ENCODE measurements around the gene IL1RAPL2.

The IL1RAPL2 gene

DNA sequence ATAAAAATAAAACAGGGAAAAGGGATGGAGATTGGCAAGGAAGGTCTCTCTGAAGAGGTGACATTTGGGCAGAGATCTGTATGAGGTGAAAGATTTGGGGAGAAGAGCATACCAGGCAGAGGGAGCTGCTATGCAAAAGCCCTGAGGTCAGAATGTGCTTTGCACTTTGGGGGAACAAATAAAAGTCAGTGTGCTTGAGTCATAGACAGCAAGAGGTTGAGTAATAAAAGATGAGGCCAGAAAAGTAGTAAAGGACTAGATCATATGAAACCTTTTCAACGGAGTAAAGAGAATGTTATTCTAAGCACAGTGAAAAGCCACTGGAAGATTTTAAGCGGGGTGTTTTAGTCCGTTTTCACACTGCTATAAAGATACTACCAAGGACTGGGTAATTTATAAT lies 731.0 kb downstream of the IL1RAPL2 start:
- no peak for DNase-seq

DNA sequence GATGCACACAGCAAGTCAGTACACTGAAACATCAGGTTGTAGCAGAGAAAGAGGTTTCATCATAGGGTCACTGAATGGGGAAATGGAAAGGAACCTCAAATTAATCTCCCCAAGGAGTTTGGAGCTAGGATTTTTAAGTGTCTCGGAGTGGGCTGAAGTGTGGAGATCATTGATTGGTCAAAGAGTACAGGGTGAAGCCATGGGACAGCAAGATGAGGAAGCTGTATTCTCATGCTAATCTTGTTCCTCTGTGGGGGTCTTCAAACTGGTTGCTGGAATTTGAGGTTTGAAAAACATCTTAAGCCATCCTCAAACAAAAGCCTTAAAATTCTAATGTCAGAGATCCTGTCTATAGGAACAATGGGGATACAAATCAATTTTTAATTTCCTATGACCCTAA lies 733.3 kb downstream of the IL1RAPL2 start:
- DNase-seq, result no peak

DNA sequence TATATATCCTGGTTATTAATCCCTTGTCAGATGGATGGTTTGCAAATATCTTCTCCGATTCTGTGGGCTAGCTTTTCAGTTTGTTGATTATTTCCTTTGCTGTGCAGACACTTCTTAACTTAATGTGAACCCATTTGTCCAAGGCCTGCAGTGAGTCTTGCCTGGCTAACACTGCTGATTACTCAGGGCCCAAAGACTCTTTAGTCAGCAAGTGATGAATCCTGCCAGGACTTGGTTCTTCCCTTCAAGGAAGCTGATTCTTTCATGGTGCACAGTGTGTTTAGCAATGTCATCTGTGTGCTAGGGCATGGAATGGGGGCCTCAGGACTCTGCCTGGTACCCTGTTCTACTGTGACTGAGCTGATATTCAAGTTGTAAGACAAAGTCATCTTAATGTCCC lies 736.2 kb downstream of the IL1RAPL2 start:
- no peak for DNase-seq

DNA sequence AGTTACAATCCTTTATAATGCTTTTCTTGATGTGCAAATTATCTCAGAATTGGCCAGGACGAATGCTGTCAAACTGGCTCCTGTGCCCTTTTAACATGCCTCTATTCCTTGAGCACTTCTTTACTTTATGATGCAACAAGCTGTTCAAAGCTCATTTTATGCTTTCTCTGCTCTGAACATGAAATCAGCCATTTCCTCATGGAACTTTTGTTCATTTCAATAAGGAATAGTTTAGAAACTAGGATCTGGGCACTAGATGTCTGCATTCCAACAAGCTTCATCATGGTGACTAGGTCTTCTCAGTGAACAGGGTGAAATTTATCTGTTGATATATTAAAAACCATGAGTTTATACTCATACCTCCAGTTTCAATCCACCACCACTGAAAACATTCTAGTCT lies 741.8 kb downstream of the IL1RAPL2 start:
- no peak for DNase-seq

DNA sequence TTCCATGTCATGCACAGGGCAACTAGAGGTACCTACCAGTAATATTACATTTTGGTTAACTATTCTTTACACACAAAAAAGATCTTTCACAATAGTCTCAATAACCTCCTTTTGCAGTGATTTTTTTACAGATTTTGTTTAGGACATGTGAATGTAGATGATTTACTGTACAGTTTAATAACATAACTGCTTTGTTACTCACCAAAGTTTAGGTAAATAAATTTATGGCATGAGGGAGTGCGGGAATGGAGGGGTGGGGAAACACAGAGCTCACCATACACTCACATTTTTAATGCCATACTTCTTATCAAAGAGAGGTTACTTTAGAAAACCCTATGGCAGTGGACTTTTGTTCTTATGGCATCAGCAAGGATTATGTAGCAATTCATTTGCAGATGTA lies 747.6 kb downstream of the IL1RAPL2 start:
- no peak for DNase-seq

DNA sequence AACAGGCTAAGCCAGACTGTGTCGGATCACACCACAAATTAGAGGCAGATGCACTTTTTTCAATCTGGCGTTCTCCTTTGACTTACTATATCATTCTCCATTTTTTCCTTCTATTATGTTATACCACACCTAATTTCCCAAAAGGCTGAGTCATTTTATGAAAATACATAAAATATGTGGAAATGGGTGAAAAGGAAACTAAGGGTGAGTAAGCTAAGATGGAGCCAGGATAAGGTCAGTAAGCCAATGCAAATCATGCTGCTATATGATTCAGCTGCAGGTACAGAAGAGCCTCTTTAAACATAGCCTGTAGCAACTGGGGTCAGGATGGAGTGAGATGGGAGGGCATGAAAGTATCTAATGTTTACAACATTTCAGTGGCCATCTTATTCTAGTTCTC lies 748.5 kb downstream of the IL1RAPL2 start:
- no peak for DNase-seq

DNA sequence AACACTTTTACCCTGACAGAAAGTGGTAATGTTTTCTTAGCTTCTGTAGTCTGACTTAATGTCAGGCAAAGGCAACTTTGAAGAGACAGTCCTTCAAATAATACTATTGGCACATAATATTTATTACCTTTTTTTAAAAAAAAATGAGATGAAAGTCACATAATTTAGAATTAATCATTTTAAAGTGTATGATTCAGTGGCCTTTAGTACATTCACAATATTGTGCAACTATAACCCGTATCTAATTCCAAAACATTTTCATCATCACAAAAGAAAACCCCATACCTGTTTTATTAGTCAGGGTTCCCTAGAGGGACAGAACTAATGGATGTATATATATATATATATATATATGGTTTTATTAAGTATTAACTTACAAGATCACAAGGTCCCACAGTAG lies 749.2 kb downstream of the IL1RAPL2 start:
- no peak for DNase-seq

DNA sequence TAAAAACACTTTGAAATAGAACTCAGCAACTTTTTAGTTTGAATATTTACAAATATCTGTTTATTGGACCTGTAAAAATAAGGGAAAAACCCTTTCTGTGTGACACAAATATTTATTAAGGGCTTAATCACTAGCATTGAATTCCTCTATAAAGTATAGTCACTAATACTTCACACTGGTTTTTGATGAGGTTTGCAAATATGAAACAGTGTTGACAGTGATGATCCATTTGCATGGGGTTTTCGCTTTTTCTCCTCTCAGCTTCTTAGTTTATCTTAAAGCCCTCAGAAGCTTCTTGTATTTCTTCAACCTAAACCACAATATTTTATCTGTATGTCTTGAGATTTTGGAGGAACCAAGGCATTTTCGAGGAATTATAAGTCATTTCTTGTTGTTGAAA lies 751.1 kb downstream of the IL1RAPL2 start:
- no peak for DNase-seq

DNA sequence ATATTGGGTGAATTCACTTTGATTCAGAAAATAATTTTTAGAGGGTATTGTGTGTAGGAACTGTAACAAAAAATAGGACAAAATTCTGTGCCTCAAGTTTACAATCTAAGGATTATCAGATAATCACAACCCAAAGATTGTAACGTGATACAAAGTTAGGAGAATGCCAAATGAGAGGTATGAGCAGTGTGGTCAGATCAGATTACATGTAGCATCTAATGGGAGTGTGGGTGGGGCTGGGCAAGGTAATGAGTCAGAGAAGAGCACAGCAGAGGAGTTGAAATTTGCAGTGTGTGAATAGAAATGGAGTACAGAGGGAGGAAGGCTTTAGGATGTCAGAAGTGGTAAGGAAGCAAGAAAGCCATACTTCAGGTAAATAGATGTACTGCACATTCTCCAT lies 757.9 kb downstream of the IL1RAPL2 start:
- peak; percentile 22 for DNase-seq

DNA sequence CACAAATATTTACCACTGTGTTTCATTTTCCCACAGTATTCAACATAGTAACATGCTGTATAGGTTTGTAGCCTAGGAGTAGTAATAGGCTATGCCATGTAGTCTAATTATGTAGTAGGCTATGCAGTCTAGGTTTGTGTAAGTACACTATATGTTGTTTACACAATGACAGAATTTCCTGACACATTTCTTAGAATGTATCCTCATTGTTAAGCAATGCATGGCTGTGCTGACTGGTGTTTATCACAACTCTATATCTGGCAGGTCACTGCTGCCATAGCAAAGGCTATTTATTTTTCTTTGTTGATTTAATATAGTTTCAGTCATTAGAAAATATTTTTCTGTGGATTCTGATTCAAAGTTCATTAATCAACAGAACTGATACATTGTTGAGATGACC lies 762.8 kb downstream of the IL1RAPL2 start:
- no peak for DNase-seq

DNA sequence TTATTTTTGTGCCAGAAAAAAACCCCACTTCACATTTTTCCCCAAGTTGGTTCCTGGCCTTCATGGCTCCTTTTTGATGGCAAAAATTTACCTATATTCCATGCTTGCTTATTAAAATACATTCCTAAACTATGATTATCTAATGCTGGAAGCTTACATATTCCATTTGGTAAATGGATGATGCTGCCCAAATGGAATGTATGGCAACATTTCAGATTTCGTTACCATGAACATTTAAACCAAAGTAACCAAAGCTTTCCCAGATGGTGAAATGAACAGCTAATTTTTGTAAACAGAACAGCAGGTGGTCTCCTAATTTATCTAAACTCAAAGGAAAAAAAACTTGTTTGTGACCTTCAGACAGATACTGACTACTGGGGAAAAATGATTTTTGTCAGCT lies 765.2 kb downstream of the IL1RAPL2 start:
- no peak for DNase-seq

DNA sequence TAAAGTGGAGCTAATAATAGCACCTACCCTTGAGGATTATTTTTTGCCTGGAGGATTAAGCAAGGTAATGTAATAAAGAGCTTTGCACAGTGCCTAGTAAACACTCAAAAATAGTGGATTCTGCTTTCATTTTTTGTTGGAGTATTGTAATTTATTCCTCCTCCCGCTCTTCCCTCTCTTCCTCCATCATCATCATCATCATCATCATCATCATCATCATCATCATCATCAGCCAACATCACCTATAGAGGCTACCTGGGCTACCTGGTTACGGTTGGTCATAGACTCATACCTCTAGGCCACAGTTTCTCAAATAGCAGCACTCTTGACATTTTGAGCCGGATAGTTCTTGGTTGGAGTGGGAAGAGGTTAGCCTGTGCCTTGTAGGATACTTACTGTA lies 781.4 kb downstream of the IL1RAPL2 start:
- no peak for DNase-seq

DNA sequence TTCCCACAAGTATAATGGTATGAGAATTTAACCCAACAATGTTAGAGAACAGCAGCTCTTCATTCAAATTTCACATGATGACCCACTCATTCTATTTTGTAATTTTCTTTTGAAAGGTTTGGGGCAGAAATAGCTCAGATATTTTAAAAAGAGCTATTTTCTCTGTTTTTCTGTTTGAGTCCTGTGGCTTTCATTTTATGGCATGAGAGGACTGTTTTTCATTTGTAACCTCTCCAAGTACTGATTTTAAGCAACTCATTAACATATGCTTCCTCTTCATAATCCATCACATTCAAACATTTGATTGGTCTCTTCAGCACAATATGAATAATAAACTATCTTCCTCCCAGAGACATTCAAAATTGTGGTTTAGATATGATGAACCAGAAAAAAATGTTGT lies 783.5 kb downstream of the IL1RAPL2 start:
- no peak for DNase-seq

DNA sequence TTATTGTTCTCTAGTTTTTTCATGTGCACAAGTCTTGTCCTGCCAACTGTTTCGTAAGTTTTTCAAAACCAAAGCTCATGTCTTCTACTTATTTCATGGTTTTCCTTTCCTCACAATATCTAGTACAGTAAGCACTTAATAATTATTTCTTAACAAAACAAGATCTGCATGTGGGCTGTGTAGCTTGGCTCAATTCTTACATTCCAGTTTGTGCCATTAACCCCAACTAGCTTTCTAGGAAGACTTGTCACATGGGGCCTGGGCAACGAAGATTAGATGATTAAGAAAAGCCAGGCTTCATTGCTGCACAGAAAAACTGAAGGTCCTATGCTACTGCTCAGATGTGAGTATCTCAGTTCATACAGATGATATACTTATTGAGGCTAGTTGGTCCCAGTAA lies 809.8 kb downstream of the IL1RAPL2 start:
- DNase-seq, result no peak

DNA sequence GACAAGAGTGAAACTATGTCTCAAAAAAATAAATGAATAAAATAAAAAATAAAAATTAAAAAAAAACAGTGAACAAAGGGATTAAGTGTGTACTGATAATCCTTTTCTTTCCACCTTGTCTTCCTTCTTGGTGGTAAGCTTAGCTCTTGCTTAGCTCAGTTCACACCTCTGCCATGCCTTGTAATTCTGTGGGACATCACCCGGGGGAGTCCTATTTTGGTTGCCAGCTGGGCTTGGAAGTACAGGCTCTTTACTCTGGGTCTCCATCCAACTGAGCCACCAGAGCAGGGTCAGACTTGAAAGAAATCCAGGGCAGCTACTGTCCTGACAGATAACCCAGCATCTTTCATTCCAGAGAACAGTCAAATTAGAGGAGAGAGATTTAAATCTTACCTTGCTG lies 858.7 kb downstream of the IL1RAPL2 start:
- no peak for DNase-seq

DNA sequence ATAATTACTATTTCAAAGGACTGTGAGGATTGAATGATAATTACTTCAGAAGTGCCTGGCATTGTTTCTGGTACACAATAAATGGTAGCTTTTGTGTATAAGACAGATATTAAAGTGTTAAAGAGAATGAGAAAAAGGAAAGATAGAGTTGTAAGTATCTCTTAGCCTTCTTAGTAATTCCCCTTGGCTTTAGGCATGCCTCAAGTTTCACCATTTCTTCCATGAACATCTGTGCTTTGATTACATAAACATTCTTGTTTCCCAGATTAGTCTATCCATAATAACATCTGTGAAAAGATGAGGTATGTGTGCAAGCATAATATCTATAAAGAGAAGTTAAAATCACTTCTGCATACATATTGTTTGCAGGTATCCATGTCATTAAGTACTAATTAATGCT lies 885.4 kb downstream of the IL1RAPL2 start:
- DNase-seq, result no peak

DNA sequence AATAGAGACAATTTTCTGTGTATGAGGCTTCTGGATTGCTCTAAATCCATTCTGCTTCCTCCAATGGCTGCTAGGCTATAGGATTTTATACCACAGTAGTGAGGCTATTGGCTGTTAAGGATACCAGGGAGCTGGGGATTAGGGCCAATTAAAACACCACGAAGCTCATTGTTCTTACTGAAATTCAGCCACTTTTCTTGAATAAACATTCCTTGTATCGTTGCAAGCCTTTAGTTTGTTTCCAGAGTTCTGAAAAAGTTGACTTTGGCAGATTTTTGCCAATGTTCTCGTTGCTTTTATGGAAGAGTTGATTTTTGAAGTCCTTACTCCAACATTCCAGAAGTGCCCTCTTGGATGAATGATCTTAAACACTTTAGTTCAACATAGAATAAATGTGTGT lies 892.8 kb downstream of the IL1RAPL2 start:
- no peak for DNase-seq

DNA sequence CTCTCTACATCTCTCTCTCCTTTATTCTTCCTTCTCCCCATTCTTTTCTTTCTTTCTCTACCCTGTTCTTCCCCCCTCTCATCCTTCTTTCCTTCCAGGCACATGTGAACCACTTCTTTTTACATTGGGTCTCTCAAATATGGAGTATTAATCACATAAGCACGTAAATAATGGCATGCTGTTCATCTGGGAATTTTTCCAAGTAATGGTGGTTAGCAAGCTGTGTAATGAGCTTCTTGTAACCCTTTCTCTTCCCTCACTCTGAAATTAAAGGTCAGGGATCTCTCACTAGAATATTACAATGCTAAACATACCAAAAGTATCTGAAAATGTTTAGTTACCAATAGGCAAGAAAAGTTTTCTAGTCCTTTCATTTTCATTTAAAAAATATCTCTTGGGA lies 894.4 kb downstream of the IL1RAPL2 start:
- no peak for DNase-seq

DNA sequence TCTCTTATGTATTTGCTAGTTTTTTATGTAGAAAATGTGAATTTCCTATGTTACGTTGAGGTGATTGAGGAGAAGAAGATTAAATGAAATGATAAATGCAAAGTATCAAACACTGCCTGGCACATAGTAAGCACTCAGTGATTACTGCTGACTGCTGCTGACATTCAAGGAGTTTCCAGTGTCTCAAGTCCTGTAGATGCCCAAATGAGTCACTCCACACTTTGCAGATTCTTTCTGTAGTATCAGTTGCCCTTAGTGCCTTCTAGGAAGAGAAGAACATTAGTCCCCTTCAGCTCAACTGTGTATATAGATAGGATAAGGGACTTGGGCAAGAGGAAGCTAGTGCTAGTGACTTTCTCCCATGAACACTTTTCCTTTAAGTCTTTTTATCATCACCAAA lies 895.0 kb downstream of the IL1RAPL2 start:
- DNase-seq, result no peak

DNA sequence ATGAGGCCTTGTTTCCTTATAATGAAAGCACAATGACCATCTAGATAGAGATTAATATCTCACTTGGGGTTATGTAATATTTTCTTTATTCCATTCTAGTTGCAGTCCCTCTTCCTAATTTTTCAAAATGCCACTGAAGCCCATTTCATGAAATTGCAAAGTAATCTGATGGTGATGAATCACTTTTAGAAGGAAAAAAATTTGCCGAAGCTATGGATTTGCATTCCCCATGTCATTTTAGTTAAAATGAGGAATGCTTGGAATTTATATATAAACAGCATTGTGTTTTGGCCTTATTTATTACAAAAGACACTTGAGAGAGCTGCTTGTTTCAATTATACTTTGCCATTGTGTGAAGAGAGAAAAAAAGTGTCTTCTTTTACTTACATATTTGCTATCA lies 896.2 kb downstream of the IL1RAPL2 start:
- no peak for DNase-seq

DNA sequence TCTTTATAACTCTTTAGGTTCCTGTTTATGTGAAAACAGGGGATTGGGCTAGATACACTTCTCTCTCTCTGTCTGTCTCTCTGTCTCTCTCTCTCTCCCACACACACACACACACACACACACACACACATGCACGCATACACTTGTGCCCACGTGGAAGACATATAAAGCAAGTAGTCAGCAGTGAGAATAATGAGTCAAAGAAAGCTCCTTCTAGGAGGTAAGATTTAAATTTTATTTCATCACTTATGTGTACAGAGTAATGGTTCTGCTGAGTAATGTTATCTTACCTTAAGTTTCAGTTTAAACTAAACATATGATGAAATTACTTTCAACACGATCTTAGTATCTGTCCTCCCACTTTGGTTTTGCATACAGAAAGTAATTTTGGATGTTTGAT lies 897.5 kb downstream of the IL1RAPL2 start:
- no peak for DNase-seq

DNA sequence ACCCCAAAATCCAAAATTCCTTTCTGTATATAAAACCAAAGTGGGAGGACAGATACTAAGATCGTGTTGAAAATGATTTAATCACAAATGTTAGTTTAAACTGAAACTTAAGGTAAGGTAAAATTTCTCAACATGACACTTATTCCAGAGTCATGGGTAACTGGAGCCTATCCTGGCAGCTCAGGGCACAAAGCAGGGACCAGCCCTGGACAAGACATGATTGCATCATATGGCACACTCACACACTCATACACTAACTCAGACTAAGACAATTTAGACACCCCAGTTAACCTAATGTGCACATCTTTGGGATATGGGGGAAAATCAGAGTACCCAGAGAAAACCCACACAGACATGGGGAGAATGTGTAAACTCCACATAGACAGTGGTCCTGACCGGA lies 898.6 kb downstream of the IL1RAPL2 start:
- DNase-seq, result no peak

DNA sequence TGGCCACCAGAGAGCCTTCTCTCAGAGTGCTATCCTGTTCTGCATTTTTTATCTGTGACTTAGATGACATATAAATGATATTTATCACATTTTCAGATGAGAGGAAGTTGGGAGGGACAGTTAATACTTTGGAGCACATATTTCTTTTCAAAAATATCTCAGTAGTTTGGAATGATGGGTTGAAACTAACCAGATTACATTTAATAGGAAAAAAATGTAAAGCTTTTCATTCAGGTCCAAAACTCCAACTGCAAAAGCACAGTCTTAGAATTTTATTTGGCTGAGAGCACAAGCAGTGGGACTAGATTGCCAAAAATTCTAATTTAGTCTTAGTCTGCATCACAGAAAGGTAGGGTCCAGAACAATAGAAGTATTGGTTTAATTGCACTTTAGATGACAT lies 902.7 kb downstream of the IL1RAPL2 start:
- DNase-seq, result no peak

DNA sequence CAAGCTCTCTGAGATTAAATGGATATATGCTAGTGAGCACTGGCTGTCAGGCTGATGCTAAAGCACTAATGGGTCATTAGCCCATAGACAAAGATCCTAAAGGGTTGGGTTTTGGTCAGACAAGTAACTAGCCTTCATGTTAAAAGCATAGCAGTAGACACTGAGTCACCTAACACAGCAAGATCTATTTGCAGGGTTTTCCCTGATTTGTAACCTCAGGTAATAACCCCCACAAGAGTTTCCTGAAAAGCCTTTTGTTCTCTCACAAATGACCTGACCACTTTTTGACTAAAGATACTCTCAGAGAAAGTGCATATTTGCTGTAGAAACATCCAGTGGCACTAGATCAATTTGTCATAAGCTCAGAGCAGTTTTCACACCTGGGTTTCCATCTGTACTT lies 905.6 kb downstream of the IL1RAPL2 start:
- DNase-seq, result no peak

DNA sequence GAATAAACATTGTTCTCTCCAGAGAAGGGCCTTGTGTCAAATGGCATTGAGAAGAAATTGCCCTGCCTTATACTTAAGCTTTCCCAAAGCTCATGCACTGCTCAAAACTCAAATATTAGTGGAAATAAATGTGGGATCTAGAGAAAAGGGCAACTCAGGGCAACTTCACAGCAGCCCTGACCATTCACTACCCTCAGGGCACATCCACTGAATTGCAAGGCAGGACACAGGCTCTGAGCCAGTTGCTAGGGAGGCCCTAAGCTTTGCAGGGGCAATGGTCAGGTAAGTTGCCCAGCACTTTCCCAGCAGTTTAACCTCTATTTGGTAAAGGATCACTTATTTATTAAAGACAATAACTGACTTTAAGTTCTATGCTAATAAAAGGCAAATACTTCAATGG lies 909.8 kb downstream of the IL1RAPL2 start:
- no peak for DNase-seq

DNA sequence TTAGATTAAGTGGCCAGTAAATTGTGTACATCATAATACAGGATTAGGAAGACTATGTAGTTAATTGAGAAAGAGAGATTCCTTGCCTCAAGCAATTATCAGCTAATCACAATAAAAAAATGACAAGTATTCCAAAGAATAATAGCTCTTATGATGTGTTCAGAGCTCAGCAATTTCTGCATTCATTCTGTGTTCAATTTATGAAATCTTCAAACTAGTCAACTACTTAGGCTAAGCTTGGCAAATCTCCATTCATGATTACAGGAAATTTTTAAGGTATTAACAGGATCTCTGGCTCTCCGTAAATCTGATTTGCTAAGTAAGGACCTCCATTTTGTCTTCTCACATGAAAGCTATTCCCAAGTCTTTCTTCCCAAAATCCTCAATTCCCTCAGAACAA lies 911.4 kb downstream of the IL1RAPL2 start:
- no peak for DNase-seq

All from NCI-H2171 treated with DMSO at 0.1 percent for 48 hours (cell line).